Muscle layer of colon (tissue), 2 donors: ENCODE results near the gene FBLN1.
"Not testable (repeated sequence)": the region's sequence is repeated elsewhere in the genome, so short reads cannot be mapped to it uniquely, and the experiment has no call there.

ENCODE experiments used
- H3K27ac ChIP-seq: one replicate; pipeline ENCODE4 v1.7.0; 2013; ENCODE audit warnings: low read depth, mild to moderate bottlenecking, low read length, moderate library complexity
- H3K27me3 ChIP-seq, 2 donors: one replicate each; pipeline ENCODE4 v1.7.0; 2013; ENCODE audit warnings: low read length in 2 of 2, mild to moderate bottlenecking in 2 of 2; ENCODE audit not compliant: insufficient read depth in 2 of 2, control insufficient read depth in 1 of 2
- H3K36me3 ChIP-seq: one replicate; pipeline ENCODE4 v1.7.0; 2013; ENCODE audit warnings: mild to moderate bottlenecking, low read length; ENCODE audit not compliant: insufficient read depth
- H3K4me1 ChIP-seq: one replicate; pipeline ENCODE4 v1.7.0; 2013; ENCODE audit warnings: mild to moderate bottlenecking, low read length; ENCODE audit not compliant: insufficient read depth
- H3K4me3 ChIP-seq, 2 donors: one replicate each; pipeline ENCODE4 v1.7.0; 2013; ENCODE audit warnings: low read length in 2 of 2, low read depth in 1 of 2, mild to moderate bottlenecking in 1 of 2, moderate library complexity in 1 of 2
- H3K9ac ChIP-seq: one replicate; pipeline ENCODE4 v1.7.0; 2013; ENCODE audit warnings: low read length
- H3K9me3 ChIP-seq: one replicate; pipeline ENCODE4 v1.7.0; 2013; ENCODE audit warnings: mild to moderate bottlenecking, low read length
- donor health status: abdominal sarcoma.
- donor health status: Adenocarcinoma of cecum.

The FBLN1 gene

GRCh38 chr22:45494306-45494705 lies 8.4 kb upstream of the FBLN1 start:
- H3K9ac ChIP-seq, H3K36me3 ChIP-seq, H3K9me3 ChIP-seq, H3K27ac ChIP-seq, H3K4me3 ChIP-seq, H3K27me3 ChIP-seq: not testable (repeated sequence)
- H3K4me1 ChIP-seq: peaks cover 23% of the 10 kb centered on the region

GRCh38 chr22:45495616-45496015 lies 7.1 kb upstream of the FBLN1 start:
- H3K27ac ChIP-seq, H3K27me3 ChIP-seq: not testable (repeated sequence)
- H3K4me1 ChIP-seq: peaks cover 23% of the 10 kb centered on the region

DNA sequence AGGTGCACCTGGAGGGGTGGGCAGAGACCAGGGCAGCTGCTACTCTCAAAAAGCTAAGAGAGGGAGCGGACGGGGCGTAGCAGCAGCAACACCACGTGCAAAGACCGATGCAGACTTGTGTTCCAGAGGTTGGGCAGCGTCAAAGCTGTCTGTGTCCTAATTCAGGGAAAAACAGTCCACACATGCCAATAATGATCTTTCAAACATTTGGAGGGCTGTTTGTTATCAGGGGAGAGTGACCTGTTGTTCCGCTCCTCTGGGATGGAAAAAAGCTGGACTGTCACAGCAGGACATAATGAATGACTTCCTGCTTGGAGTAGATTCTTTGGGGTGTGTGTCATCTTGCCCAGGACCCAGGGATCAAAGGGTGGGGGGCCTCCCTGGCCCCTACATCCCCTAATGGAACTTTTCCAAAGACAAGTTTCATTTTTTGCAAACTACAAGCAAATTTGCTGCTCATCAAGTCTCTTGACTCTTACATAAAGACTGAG lies 6.2 kb upstream of the FBLN1 start:
- no peaks in the 10 kb centered on the region for H3K9me3 ChIP-seq
- no peaks in the 10 kb centered on the region for H3K27me3 ChIP-seq
- no peaks in the 10 kb centered on the region for H3K36me3 ChIP-seq
- no peak overlapping the region for H3K9ac ChIP-seq
- H3K27ac ChIP-seq: peak overlapping the region; percentile 44
- peaks cover 23% of the 10 kb centered on the region for H3K4me1 ChIP-seq
- no peak overlapping the region for H3K4me3 ChIP-seq

More at GRCh38 chr22:45495616-45496015, 7.1 kb upstream of the FBLN1 start:
- not testable (repeated sequence) for H3K4me3 ChIP-seq, H3K9ac ChIP-seq, H3K36me3 ChIP-seq, H3K9me3 ChIP-seq

GRCh38 chr22:45497351-45498145 lies 5.1 kb upstream of the FBLN1 start:
- Histone ChIP-seq H3K4me3 (no peak overlapping the region), H3K9ac (no peak overlapping the region), H3K36me3 (no peaks in the 10 kb centered on the region), H3K27ac (no peak overlapping the region), H3K4me1 (peaks cover 23% of the 10 kb centered on the region), H3K27me3 (peaks cover 0 to 8% of the 10 kb centered on the region in 2 donors), H3K9me3 (no peaks in the 10 kb centered on the region)

DNA sequence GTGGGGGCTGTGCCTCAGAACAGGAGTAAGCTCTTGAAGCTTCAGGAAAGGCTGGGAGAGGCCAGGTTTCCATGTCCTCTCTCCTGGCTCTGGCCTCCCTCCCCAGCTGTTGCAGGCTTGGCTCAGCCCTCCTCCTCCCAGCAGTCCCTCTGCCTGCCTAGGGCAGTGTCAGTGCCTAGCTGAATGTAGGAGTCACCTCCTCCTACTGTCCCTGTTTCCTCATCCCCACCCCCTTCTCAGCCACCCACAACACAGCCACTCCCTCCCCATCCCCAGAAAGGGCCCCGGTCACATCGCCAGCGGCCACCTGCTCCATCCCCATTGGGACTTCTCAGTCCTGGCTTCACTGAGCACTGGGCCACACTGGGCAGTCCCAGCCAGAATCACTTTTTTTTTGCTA lies 2.9 kb upstream of the FBLN1 start:
- Histone ChIP-seq H3K27ac (no peak overlapping the region), H3K4me1 (peaks cover 33% of the 10 kb centered on the region), H3K36me3 (no peaks in the 10 kb centered on the region), H3K27me3 (peaks cover 0 to 23% of the 10 kb centered on the region in 2 donors), H3K4me3 (no peak overlapping the region), H3K9me3 (no peaks in the 10 kb centered on the region), H3K9ac (no peak overlapping the region)

DNA sequence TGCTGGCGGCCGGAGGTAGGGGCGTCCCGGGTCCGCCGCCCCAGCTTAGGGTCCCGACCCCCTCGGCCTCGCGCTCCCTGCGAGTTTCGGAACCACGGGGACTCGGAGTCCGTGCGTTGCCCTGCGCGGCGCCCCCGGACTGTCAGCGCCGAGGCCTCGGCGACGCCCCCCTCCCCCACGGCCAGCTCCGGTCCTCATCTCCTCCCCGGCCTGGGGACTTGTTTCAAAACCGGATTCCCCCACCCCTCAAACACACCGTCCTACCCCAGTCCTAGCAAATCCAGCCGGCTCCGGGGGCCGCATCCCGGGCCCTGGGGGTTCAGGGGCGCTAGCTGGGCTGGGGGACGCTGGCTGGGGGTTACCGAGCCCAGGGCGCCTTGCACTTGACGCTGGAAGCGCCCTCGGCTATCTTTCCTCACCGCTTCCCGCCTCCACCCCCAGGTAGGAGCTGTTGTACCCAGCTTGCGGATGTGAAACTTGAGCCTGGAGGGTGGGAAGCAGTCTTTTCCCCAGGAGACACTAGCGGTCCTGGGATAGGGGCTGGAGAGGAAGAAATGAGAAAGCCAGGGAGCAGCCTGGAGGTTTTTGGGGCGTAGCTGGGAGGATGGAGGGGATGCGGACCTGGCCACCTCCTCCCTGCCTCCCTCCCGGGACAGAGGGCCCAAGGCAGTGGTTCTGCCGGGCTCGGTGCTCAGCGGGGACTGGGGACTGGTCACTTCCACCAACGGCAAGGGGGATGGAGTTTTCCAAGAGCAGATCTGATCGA lies 550 bp downstream of the FBLN1 start:
- H3K27ac ChIP-seq: peak overlapping the region; percentile 30
- H3K9ac ChIP-seq: peak overlapping the region; percentile 33

DNA sequence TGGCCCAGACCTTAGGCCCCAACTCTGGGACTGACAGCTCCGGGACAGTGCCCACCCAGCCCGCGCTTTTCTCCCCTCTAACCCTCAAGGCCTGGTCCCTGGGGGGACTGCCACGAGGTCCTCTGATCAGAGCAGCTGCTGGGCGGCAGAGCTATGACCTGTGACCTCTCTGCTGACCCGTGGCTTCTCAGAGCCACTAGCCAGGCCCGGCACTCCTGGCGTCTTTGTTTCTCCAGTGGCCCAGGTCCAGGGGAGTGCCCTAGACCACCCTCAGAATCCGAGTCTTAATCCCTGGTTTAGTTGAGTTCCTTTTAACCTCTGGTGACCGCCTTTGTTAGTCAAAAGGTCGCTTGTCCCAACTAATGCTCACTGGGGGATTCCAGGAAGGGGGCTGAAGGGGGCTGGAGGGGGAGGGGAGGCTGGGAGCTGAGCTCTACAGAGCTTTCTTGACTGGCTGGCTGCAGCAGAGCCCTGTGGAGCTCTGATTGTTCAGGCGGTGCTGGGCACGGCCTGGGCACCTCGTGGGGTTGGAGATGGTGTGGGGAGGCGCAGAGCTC lies 1.2 kb downstream of the FBLN1 start:
- Histone ChIP-seq H3K4me1 (peaks cover 20% of the 10 kb centered on the region), H3K4me3 (peak overlapping the region; percentile 22 to 58), H3K9ac (peak overlapping the region; percentile 33), H3K27me3 (peaks cover 0 to 28% of the 10 kb centered on the region in 2 donors), H3K27ac (peak overlapping the region; percentile 30), H3K36me3 (no peaks in the 10 kb centered on the region), H3K9me3 (no peaks in the 10 kb centered on the region)

More for the DNA sequence above, 550 bp downstream of the FBLN1 start:
- Histone ChIP-seq H3K4me1 (peaks cover 26% of the 10 kb centered on the region), H3K4me3 (peak overlapping the region; percentile 22 to 58), H3K36me3 (no peaks in the 10 kb centered on the region), H3K9me3 (no peaks in the 10 kb centered on the region), H3K27me3 (peaks cover 0 to 28% of the 10 kb centered on the region in 2 donors)

- H3K27ac ChIP-seq: peak overlapping the region; percentile 32
- no peaks in the 10 kb centered on the region for H3K9me3 ChIP-seq
- no peaks in the 10 kb centered on the region for H3K36me3 ChIP-seq
- H3K27me3 ChIP-seq: peaks cover 0 to 28% of the 10 kb centered on the region in 2 donors
- peaks cover 16% of the 10 kb centered on the region for H3K4me1 ChIP-seq
- H3K4me3 ChIP-seq: peak overlapping the region; percentile 23 to 58
- H3K9ac ChIP-seq: peak overlapping the region; percentile 33
These were observed 2.0 kb downstream of the FBLN1 start for GRCh38 chr22:45504373-45505341.

- Histone ChIP-seq H3K4me3 (no peak overlapping the region), H3K9me3 (no peaks in the 10 kb centered on the region), H3K27ac (no peak overlapping the region), H3K27me3 (peaks cover 0 to 28% of the 10 kb centered on the region in 2 donors), H3K9ac (no peak overlapping the region), H3K36me3 (no peaks in the 10 kb centered on the region), H3K4me1 (peaks cover 16% of the 10 kb centered on the region)
These were observed 3.5 kb downstream of the FBLN1 start for GRCh38 chr22:45505991-45506747.

DNA sequence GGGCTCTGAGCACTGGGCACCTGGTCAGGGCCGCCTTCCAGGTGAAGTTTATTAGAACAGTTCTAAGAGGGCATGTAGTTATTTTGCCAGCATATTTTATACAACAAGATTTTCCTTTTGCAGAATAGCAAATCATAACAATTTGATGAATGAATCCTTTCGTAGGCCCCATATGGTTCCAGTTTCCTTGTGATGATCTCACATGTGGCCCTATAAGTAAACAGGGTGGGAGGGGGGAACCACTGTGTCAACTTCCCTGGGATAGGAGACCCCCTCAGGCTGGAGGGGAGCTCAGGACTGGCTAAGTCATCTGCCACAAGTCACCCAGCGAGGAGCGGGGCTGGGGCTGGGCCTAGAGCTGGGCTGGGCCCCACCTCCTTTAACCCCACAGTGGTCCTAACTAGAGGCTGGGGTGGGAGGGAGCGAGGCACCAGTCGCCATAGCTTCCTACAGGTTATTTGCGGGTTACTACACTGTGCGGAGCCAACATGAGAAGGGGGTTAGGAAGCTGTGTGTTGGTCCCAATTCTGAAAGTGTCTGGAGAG lies 4.2 kb downstream of the FBLN1 start:
- H3K27ac ChIP-seq: no peak overlapping the region
- H3K27me3 ChIP-seq: peaks cover 0 to 27% of the 10 kb centered on the region in 2 donors
- H3K4me1 ChIP-seq: peaks cover 16% of the 10 kb centered on the region
- no peak overlapping the region for H3K9ac ChIP-seq
- H3K9me3 ChIP-seq: no peaks in the 10 kb centered on the region
- no peak overlapping the region for H3K4me3 ChIP-seq
- H3K36me3 ChIP-seq: no peaks in the 10 kb centered on the region
